H1 (cell line): ENCODE results near the gene MRTFB. TPM values are rescaled to one million over a fixed set of nuclear protein-coding genes. Genes with fewer than 3 reads are reported as not detected.

Experiments used
- CTCF ChIA-PET: fragments of 300-600 bp; sonication (Branson Sonifier 250); formaldehyde crosslinking; loops from one replicate; lab custom pipeline; 2021; ENCODE audit not compliant: partially characterized antibody; lab: Charles Lee
- POLR2A ChIA-PET: fragments of 300-600 bp; sonication (Branson Sonifier 250); formaldehyde crosslinking; loops from one replicate; lab custom pipeline; 2021; ENCODE audit warnings: inconsistent platforms; ENCODE audit not compliant: partially characterized antibody; lab: Charles Lee
- DNase-seq, 2 experiments: peaks; one replicate each; pipeline versions ENCODE4 v3.0.0 to v3.0.0-alpha.2; 2010 to 2022; ENCODE audit warnings: low spot score in 2 of 2, low read depth in 1 of 2, mixed read lengths in 1 of 2
- FAIRE-seq: peaks from 2 replicates; lab custom pipeline; 2011; peaks lifted over from hg19 to GRCh38; lab: Jason Lieb, UNC
- H2AFZ ChIP-seq: 2 replicates; pipeline ENCODE4 v1.8.1; 2012; ENCODE audit warnings: low read length, inconsistent platforms
- H2AK5ac ChIP-seq: 2 replicates; pipeline ENCODE4 v1.6.1; 2013; ENCODE audit warnings: low read depth, low read length
- H2BK120ac ChIP-seq: replicated peaks from 2 replicates; pipeline ENCODE3; 2013; ENCODE audit warnings: low read depth, low read length, inconsistent platforms
- H2BK12ac ChIP-seq: 2 replicates; pipeline ENCODE4 v1.6.1; 2013; ENCODE audit warnings: low read depth, low read length
- H2BK15ac ChIP-seq: 2 replicates; pipeline ENCODE4 v1.6.1; 2013; ENCODE audit warnings: low read length
- H2BK20ac ChIP-seq: 2 replicates; pipeline ENCODE4 v1.6.1; 2013; ENCODE audit warnings: low read length
- H2BK5ac ChIP-seq: 2 replicates; pipeline ENCODE4 v1.6.1; 2013; ENCODE audit warnings: low read depth, low read length
- H3K14ac ChIP-seq: 2 replicates; pipeline ENCODE4 v1.6.1; 2013; ENCODE audit warnings: inconsistent platforms; ENCODE audit not compliant: insufficient read length
- H3K18ac ChIP-seq: 2 replicates; pipeline ENCODE4 v1.6.1; 2013; ENCODE audit warnings: low read length; ENCODE audit errors: extremely low read depth
- H3K23ac ChIP-seq: 2 replicates; pipeline ENCODE4 v1.6.1; 2013; ENCODE audit warnings: inconsistent platforms; ENCODE audit not compliant: insufficient read length
- H3K23me2 ChIP-seq: 2 replicates; pipeline ENCODE4 v1.6.1; 2013; ENCODE audit warnings: low read depth, low read length
- H3K27ac ChIP-seq: 2 replicates; pipeline ENCODE4 v1.6.1; 2011; ENCODE audit warnings: low read depth, low read length, inconsistent platforms
- H3K27me3 ChIP-seq, 4 experiments: replicated peaks in 1 of 4; 1 replicate in 1 of 4; 2 replicates in 3 of 4; pipeline versions ENCODE4 v1.6.1 to v1.8.1; 2011 to 2013; ENCODE audit warnings: low read length in 3 of 4, mild to moderate bottlenecking in 3 of 4, inconsistent platforms in 2 of 4, mixed read lengths in 2 of 4, moderate library complexity in 1 of 4; ENCODE audit not compliant: control insufficient read depth in 3 of 4, insufficient read depth in 3 of 4; ENCODE audit errors: extremely low read depth in 1 of 4
- H3K36me3 ChIP-seq, 4 experiments: 2 replicates each; pipeline versions ENCODE4 v1.6.1 to v1.8.1; 2011 to 2013; ENCODE audit warnings: mild to moderate bottlenecking in 4 of 4, low read length in 3 of 4, moderate library complexity in 2 of 4, control low read depth in 1 of 4, inconsistent platforms in 1 of 4; ENCODE audit not compliant: insufficient read depth in 4 of 4, control insufficient read depth in 2 of 4
- H3K4ac ChIP-seq: replicated peaks from 2 replicates; pipeline ENCODE3; 2013; ENCODE audit warnings: low read length, low read depth, mixed read lengths, inconsistent platforms; ENCODE audit not compliant: insufficient read length
- H3K4me1 ChIP-seq, 4 experiments: replicated peaks in 1 of 4; 1 replicate in 1 of 4; 2 replicates in 3 of 4; pipeline versions ENCODE4 v1.6.1 to v1.8.1; 2011 to 2013; ENCODE audit warnings: low read length in 3 of 4, inconsistent platforms in 2 of 4, mixed read lengths in 1 of 4; ENCODE audit not compliant: insufficient read depth in 4 of 4, control insufficient read depth in 3 of 4
- H3K4me2 ChIP-seq, 2 experiments: 2 replicates each; pipeline versions ENCODE4 v1.6.1 to v1.8.1; 2011 to 2013; ENCODE audit warnings: low read depth in 2 of 2, low read length in 2 of 2, control low read depth in 1 of 2, inconsistent platforms in 1 of 2, mild to moderate bottlenecking in 1 of 2; ENCODE audit not compliant: insufficient read depth in 1 of 2
- H3K4me3 ChIP-seq, 4 experiments: fragments of 200-600, 300-600 bp in 1 of 4; sonication (generic), shearing (Covaris generic), sonication (Bioruptor Twin) in 1 of 4; 2 replicates each; pipeline versions ENCODE4 v1.5.1 to v1.8.1; 2011 to 2016; ENCODE audit warnings: low read length in 4 of 4, low read depth in 3 of 4, control low read depth in 2 of 4, inconsistent platforms in 2 of 4, mild to moderate bottlenecking in 2 of 4, mixed read lengths in 1 of 4, moderate library complexity in 1 of 4; ENCODE audit not compliant: insufficient read depth in 2 of 4; ENCODE audit errors: extremely low read depth in 1 of 4
- H3K56ac ChIP-seq: replicated peaks from 2 replicates; pipeline ENCODE3; 2013; ENCODE audit warnings: low read depth, mild to moderate bottlenecking, mixed read lengths, low read length, inconsistent platforms; ENCODE audit not compliant: insufficient read length
- H3K79me1 ChIP-seq: 2 replicates; pipeline ENCODE4 v1.6.1; 2013; ENCODE audit warnings: low read depth, low read length, control low read depth
- H3K79me2 ChIP-seq, 2 experiments: 2 replicates each; pipeline versions ENCODE4 v1.6.1 to v1.8.1; 2012 to 2013; ENCODE audit warnings: low read length in 2 of 2, mild to moderate bottlenecking in 2 of 2, inconsistent platforms in 1 of 2; ENCODE audit not compliant: insufficient read depth in 2 of 2, control insufficient read depth in 1 of 2
- H3K9ac ChIP-seq, 4 experiments: replicated peaks in 1 of 4; 1 replicate in 1 of 4; 2 replicates in 3 of 4; pipeline versions ENCODE4 v1.6.1 to v1.8.1; 2011 to 2013; ENCODE audit warnings: low read depth in 3 of 4, low read length in 3 of 4, control low read depth in 2 of 4, mild to moderate bottlenecking in 2 of 4, moderate library complexity in 2 of 4, inconsistent platforms in 1 of 4; ENCODE audit errors: extremely low read depth in 1 of 4
- H3K9me3 ChIP-seq, 2 experiments: 2 replicates each; pipeline versions ENCODE4 v1.6.1 to v1.8.1; 2012 to 2013; ENCODE audit warnings: mild to moderate bottlenecking in 2 of 2, moderate library complexity in 2 of 2, control low read depth in 1 of 2, inconsistent platforms in 1 of 2, low read depth in 1 of 2, low read length in 1 of 2, mixed read lengths in 1 of 2; ENCODE audit not compliant: insufficient read depth in 2 of 2
- H4K20me1 ChIP-seq, 2 experiments: replicated peaks in 1 of 2; 2 replicates each; pipeline versions ENCODE3 to v1.8.1; 2011 to 2013; ENCODE audit warnings: inconsistent platforms in 2 of 2, low read length in 2 of 2, mild to moderate bottlenecking in 1 of 2; ENCODE audit not compliant: insufficient read depth in 2 of 2, control insufficient read depth in 1 of 2
- H4K5ac ChIP-seq: 2 replicates; pipeline ENCODE4 v1.6.1; 2013; ENCODE audit warnings: low read length, low read depth, mixed read lengths, inconsistent platforms; ENCODE audit not compliant: insufficient read length
- H4K8ac ChIP-seq: 2 replicates; pipeline ENCODE4 v1.8.0; 2013; ENCODE audit warnings: mild to moderate bottlenecking, moderate library complexity, low read length, inconsistent platforms; ENCODE audit not compliant: insufficient read depth; ENCODE audit errors: extremely low read depth
- H4K91ac ChIP-seq: replicated peaks from 2 replicates; pipeline ENCODE3; 2013; ENCODE audit warnings: low read length, mixed read lengths, inconsistent platforms; ENCODE audit not compliant: insufficient read length
- ASH2L ChIP-seq: fragments of 200-600, 300-600 bp; sonication (generic); IDR thresholded peaks from one replicate; pipeline ENCODE4 v1.7.1; 2017; ENCODE audit warnings: low read length
- CHD1 ChIP-seq: IDR thresholded peaks from 2 replicates; pipeline ENCODE4 v1.6.1; 2012; ENCODE audit warnings: low read depth, low read length, improper control_type of control experiment
- CHD2 ChIP-seq: IDR thresholded peaks from 2 replicates; pipeline ENCODE4 v1.6.1; 2012; ENCODE audit warnings: low read length, improper control_type of control experiment
- GABPA ChIP-seq: IDR thresholded peaks from 2 replicates; pipeline ENCODE4 v1.6.1; 2011; ENCODE audit warnings: mild to moderate bottlenecking, low read length, moderate library complexity, borderline replicate concordance; ENCODE audit not compliant: insufficient read depth
- GTF2F1 ChIP-seq: IDR thresholded peaks from 2 replicates; pipeline ENCODE4 v1.6.1; 2012; ENCODE audit warnings: low read depth, low read length, improper control_type of control experiment, borderline replicate concordance
- HDAC2 ChIP-seq, 2 experiments: fragments of 300-600 bp in 1 of 2; sonication (generic) in 1 of 2; IDR thresholded peaks; 2 replicates each; pipeline ENCODE4 v1.6.1; 2011 to 2012; ENCODE audit warnings: low read depth in 2 of 2, low read length in 2 of 2, mild to moderate bottlenecking in 2 of 2, moderate library complexity in 2 of 2, borderline replicate concordance in 1 of 2, inconsistent platforms in 1 of 2
- JUND ChIP-seq: IDR thresholded peaks from 2 replicates; pipeline ENCODE4 v1.6.1; 2011; ENCODE audit warnings: mild to moderate bottlenecking, improper control_type of control experiment, low read length
- KDM1A ChIP-seq: fragments of 200-600, 300-600 bp; sonication (generic); IDR thresholded peaks from 2 replicates; pipeline ENCODE4 v1.7.1; 2016; ENCODE audit warnings: mild to moderate bottlenecking, low read length, borderline replicate concordance
- KDM4A ChIP-seq: IDR thresholded peaks from one replicate; pipeline ENCODE4 v1.7.1; 2012; ENCODE audit warnings: low read depth, mild to moderate bottlenecking, moderate library complexity, low read length, inconsistent platforms; ENCODE audit not compliant: severe bottlenecking
- NANOG ChIP-seq: IDR thresholded peaks from 2 replicates; pipeline ENCODE4 v1.6.1; 2011; ENCODE audit warnings: low read length, low read depth, mild to moderate bottlenecking, inconsistent platforms; ENCODE audit not compliant: insufficient read depth, poor library complexity, severe bottlenecking
- SP1 ChIP-seq: IDR thresholded peaks from 2 replicates; pipeline ENCODE4 v1.6.1; 2011; ENCODE audit warnings: low read depth, low read length
- TAF7 ChIP-seq: optimal IDR thresholded peaks from 2 replicates; pipeline ENCODE3; 2011; ENCODE audit warnings: low read depth, mild to moderate bottlenecking, inconsistent platforms, low read length, moderate library complexity, borderline replicate concordance
- YY1 ChIP-seq: IDR thresholded peaks from 2 replicates; pipeline ENCODE4 v1.6.1; 2011; ENCODE audit warnings: low read depth, mild to moderate bottlenecking, low read length
- WGBS, 2 experiments: shearing (Covaris generic) in 1 of 2; methylation state at CpG; one replicate each; pipeline versions ENCODE4 v1.1.6 to v1.1.7; 2013 to 2015; ENCODE audit warnings: low lambda C conversion rate in 2 of 2, mixed read lengths in 2 of 2, inconsistent platforms in 1 of 2, low coverage in 1 of 2, missing lambda C conversion rate in 1 of 2; ENCODE audit not compliant: insufficient replicate concordance in 2 of 2, insufficient coverage in 1 of 2, insufficient read length in 1 of 2; ENCODE audit errors: extremely low coverage in 1 of 2, missing lambda C conversion rate in 1 of 2; 5-methylcytosine and 5-hydroxymethylcytosine counted together
- polyA plus RNA-seq, 7 experiments: library from polyadenylated mRNA; depleted of rRNA in 3 of 7; stranded (reverse) in 5 of 7; unstranded in 2 of 7; fragments of >200 nt in 5 of 7; fragments of 200-250 nt in 2 of 7; gene quantifications; 1 replicate in 5 of 7; 2 replicates in 1 of 7; 4 replicates in 1 of 7; pipeline versions ENCODE4 v1.2.1 to v1.2.3, GENCODE V29; 2011 to 2013; ENCODE audit warnings: missing spikeins in 2 of 7, mixed read lengths in 2 of 7
- total RNA-seq: library from RNA; stranded (reverse); fragmentation: NEBNext Ultra II Directional; extraction: Animal tissue kit (Norgen Biotek cat#: 25700); gene quantifications from 2 replicates; pipeline ENCODE4 v1.2.1, GENCODE V29; 2021
- TF ChIP-seq, protein P1 (sequence below): IDR thresholded peaks from 2 replicates; pipeline ENCODE4 v1.6.1; 2012; ENCODE audit warnings: inconsistent platforms

MRTFB gene
- total and polyA plus RNA-seq, 2 of the 8 experiments (the other 6 are each of a cell fraction or from before 2014, with no cell fraction given) = 13.5 to 34.9 TPM

DNA sequence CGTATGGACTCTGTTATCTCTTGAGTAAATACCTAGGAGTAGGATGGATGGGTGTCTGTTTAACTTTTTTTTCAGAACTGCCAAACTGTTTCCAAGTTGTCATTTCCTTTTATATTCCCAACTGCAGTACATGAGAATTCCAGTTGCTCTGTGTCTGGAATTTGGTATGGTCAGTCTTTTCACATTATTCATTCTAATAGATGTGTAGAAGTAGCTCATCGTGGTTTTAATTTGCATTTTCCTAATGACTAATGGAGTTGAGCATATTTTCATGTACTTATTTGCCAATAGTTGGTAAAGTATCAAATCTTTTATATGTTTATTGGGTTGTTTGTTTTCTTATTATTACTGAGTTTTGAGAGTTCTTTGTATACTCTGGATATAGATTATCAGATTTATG, 27.0 kb downstream of the MRTFB start:
- POLR2A ChIA-PET = interaction anchor here (1.1 kb wide), 1 partner anchor 11 kb away, joined by 3 read pairs; no protein-coding TSS in a partner anchor
- no peak for DNase-seq
- H3K9ac ChIP-seq = no peak overlapping the region
- H2BK120ac ChIP-seq = no peak overlapping the region
- no peak overlapping the region for H3K23ac ChIP-seq
- H3K18ac ChIP-seq = no peak overlapping the region
- H3K4me2 ChIP-seq = no peak overlapping the region
- H2BK5ac ChIP-seq = no peak overlapping the region
- no peak overlapping the region for H3K27ac ChIP-seq
- H2BK15ac ChIP-seq = no peak overlapping the region
- H3K56ac ChIP-seq = no peak overlapping the region
- no peak overlapping the region for H3K4ac ChIP-seq
- 86% methylated on average over 2 of the region's 2 CpGs; no CpG with 5 or more reads in 1 of the 2 experiments for WGBS, 2 experiments
- H4K5ac ChIP-seq = no peak overlapping the region
- H3K4me3 ChIP-seq = no peak overlapping the region
- no peak overlapping the region for H2AK5ac ChIP-seq
- H4K91ac ChIP-seq = no peak overlapping the region
- no peak overlapping the region for H2BK20ac ChIP-seq
- no peak overlapping the region for H3K14ac ChIP-seq
- H3K79me2 ChIP-seq = peaks cover 0 to 67% of the 10 kb centered on the region in 2 experiments; a peak in 2 of 4 replicates
- no peaks in the 10 kb centered on the region; the same call in 1 of the 2 replicates for H3K79me1 ChIP-seq
- H4K20me1 ChIP-seq = peaks cover 2 to 5% of the 10 kb centered on the region in 2 experiments
- H3K23me2 ChIP-seq = no peaks in the 10 kb centered on the region
- H3K4me1 ChIP-seq = peaks cover 0 to 6% (median 2%) of the 10 kb centered on the region in 4 experiments; a peak in 4 of 7 replicates
- H2AFZ ChIP-seq = no peak overlapping the region
- CTCF ChIA-PET = no interaction called here
- no peaks in the 10 kb centered on the region for H3K9me3 ChIP-seq
- H3K36me3 ChIP-seq = no peaks in the 10 kb centered on the region
- H3K27me3 ChIP-seq = peaks cover 0 to 1% (median 0%) of the 10 kb centered on the region in 4 experiments; a peak in 1 of 7 replicates
- H4K8ac ChIP-seq = no peak overlapping the region
- FAIRE-seq = no peak
- no peak overlapping the region for H2BK12ac ChIP-seq
- TF ChIP-seq KDM1A = no peak
- TF ChIP-seq GTF2F1 = no peak
- TF ChIP-seq YY1 = no peak
- no peak for TF ChIP-seq CHD1
- no peak for TF ChIP-seq GABPA
- no peak for TF ChIP-seq ASH2L
- TF ChIP-seq HDAC2 (IDR thresholded peaks at IDR 0.05; ENCODE audit: borderline replicate concordance in 1 of 2, low read depth in 2 of 2, low read length in 2 of 2) = no peak
- no peak for TF ChIP-seq CHD2
- TF ChIP-seq KDM4A = no peak
- no peak for TF ChIP-seq JUND
- TF ChIP-seq, protein P1, sequence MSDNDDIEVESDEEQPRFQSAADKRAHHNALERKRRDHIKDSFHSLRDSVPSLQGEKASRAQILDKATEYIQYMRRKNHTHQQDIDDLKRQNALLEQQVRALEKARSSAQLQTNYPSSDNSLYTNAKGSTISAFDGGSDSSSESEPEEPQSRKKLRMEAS = no peak
- no peak for TF ChIP-seq SP1
- no peak for TF ChIP-seq NANOG
- TF ChIP-seq TAF7 = no peak
